ENCODE results near the gene ELF2.
"Not testable (repeated sequence)": the region's sequence is repeated elsewhere in the genome, so short reads cannot be mapped to it uniquely, and the experiment has no call there.

ELF2 gene

DNA sequence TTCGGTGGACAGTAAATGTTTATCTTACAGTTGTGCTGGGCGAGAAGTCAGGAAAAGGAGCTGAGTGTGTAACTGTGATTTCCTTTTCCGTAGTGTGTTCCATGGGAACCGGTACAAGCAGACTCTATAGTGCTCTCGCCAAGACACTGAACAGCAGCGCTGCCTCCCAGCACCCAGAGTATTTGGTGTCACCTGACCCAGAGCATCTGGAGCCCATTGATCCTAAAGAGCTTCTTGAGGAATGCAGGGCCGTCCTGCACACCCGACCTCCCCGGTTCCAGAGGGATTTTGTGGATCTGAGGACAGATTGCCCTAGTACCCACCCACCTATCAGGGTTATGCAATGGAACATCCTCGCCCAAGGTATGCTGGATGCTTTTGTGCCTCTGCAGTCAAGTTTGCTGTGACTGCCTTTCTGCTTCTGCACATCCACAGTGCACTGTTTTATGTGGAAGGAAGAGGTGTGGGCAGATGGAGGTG lies 134.0 kb downstream of the ELF2 start:
- Histone ChIP-seq H3K27me3 (ENCODE audit: control insufficient read depth, insufficient read depth, low read length) (no peaks in the 10 kb centered on the region), H3K4me3 (ENCODE audit: low read depth, low read length) (no peak overlapping the region), H3K9me3 (ENCODE audit: control insufficient read depth, insufficient read depth, low read depth, low read length) (no peaks in the 10 kb centered on the region), H3K9ac (ENCODE audit: low read length) (no peak overlapping the region), H3K4me1 (ENCODE audit: control insufficient read depth, insufficient read depth, low read length) (no peaks in the 10 kb centered on the region; the same call in 1 of the 2 replicates), H3K36me3 (ENCODE audit: control insufficient read depth, insufficient read depth, low read length) (peaks cover 57% of the 10 kb centered on the region), H3K27ac (ENCODE audit: low read depth, low read length) (no peak overlapping the region)

DNA sequence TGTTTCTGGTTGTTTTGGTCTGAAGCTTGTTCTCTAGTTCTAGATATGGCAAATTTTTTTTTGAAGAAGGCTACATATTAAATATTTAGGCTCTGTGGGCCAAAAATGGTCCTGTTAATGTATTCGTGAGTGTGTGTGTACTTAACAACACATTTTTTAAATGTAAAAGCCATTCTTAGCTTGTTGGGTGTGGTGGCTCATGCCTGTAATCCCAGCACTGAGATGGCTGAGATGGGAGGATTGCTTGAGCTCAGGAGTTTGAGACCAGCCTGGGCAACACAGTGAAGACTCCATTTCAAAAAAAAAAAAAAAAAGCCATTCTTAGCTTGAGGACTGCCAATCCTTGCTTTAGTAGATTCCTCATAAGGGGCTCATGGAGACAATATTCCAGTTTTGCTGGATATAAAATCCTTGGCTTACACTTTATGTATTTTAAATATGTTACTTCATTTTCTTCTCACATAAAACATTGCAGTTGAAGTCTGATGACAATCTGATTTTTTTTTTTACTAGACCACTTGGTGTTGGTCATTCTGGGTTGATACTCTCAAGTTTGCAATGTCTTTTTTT lies 138.1 kb downstream of the ELF2 start:
- Histone ChIP-seq H3K9me3 (ENCODE audit: control insufficient read depth, insufficient read depth, low read depth, low read length) (no peaks in the 10 kb centered on the region), H3K4me1 (ENCODE audit: control insufficient read depth, insufficient read depth, low read length) (no peaks in the 10 kb centered on the region; the same call in 1 of the 2 replicates), H3K4me3 (ENCODE audit: low read depth, low read length) (no peak overlapping the region), H3K9ac (ENCODE audit: low read length) (no peak overlapping the region), H3K27me3 (ENCODE audit: control insufficient read depth, insufficient read depth, low read length) (no peaks in the 10 kb centered on the region), H3K36me3 (ENCODE audit: control insufficient read depth, insufficient read depth, low read length) (peaks cover 47% of the 10 kb centered on the region), H3K27ac (ENCODE audit: low read depth, low read length) (no peak overlapping the region)

DNA sequence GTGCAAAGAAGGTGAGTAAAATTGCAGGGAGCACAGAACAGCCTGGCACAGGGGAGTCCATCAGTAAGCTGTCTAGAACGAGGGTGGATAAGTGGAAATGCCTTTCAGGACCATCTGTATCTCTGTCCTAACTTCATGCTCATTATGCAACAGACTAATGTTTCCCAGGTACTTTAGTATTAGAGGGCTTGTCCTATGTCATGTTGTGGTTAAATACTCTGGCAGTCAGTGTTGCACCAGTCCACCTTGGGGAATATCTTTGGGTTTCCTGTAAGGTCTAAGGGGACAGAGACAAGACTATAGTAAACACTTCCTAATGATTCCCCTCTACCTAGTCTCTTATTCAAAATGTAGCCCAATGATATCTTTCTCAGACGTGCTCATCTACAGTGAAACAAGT lies 140.1 kb downstream of the ELF2 start:
- H3K4me1 ChIP-seq (ENCODE audit: control insufficient read depth, insufficient read depth, low read length): no peaks in the 10 kb centered on the region; the same call in 1 of the 2 replicates
- no peak overlapping the region for H3K27ac ChIP-seq (ENCODE audit: low read depth, low read length)
- no peaks in the 10 kb centered on the region for H3K27me3 ChIP-seq (ENCODE audit: control insufficient read depth, insufficient read depth, low read length)
- no peak overlapping the region for H3K9ac ChIP-seq (ENCODE audit: low read length)
- peaks cover 37% of the 10 kb centered on the region for H3K36me3 ChIP-seq (ENCODE audit: control insufficient read depth, insufficient read depth, low read length)
- no peaks in the 10 kb centered on the region for H3K9me3 ChIP-seq (ENCODE audit: control insufficient read depth, insufficient read depth, low read depth, low read length)
- no peak overlapping the region for H3K4me3 ChIP-seq (ENCODE audit: low read depth, low read length)

DNA sequence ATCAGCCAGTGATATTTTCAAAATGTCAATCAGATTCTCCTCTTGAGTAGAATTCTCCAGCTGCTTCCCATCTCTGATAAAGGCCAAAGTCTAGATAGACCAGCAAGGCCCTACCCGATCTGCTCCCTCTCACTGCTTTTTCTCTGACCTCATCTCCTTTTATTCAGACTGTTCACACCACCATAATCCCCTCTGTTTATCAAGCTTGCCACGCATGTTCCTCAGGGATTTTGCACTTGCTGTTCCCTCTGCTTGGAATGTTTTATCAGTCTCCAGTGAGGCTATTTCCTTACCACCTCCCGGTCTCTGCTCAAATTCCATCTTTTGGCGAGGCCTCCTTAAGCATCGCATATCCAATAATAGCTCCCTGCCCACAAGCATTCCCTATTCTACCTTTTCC lies 141.4 kb downstream of the ELF2 start:
- Histone ChIP-seq H3K4me3 (ENCODE audit: low read depth, low read length) (no peak overlapping the region), H3K27ac (ENCODE audit: low read depth, low read length) (0 out of 2 replicates have a peak overlapping the region, but pooled peaks have one; percentile 2), H3K36me3 (ENCODE audit: control insufficient read depth, insufficient read depth, low read length) (peaks cover 32% of the 10 kb centered on the region), H3K9me3 (ENCODE audit: control insufficient read depth, insufficient read depth, low read depth, low read length) (no peaks in the 10 kb centered on the region), H3K4me1 (ENCODE audit: control insufficient read depth, insufficient read depth, low read length) (no peaks in the 10 kb centered on the region; the same call in 1 of the 2 replicates), H3K9ac (ENCODE audit: low read length) (no peak overlapping the region), H3K27me3 (ENCODE audit: control insufficient read depth, insufficient read depth, low read length) (no peaks in the 10 kb centered on the region)

DNA sequence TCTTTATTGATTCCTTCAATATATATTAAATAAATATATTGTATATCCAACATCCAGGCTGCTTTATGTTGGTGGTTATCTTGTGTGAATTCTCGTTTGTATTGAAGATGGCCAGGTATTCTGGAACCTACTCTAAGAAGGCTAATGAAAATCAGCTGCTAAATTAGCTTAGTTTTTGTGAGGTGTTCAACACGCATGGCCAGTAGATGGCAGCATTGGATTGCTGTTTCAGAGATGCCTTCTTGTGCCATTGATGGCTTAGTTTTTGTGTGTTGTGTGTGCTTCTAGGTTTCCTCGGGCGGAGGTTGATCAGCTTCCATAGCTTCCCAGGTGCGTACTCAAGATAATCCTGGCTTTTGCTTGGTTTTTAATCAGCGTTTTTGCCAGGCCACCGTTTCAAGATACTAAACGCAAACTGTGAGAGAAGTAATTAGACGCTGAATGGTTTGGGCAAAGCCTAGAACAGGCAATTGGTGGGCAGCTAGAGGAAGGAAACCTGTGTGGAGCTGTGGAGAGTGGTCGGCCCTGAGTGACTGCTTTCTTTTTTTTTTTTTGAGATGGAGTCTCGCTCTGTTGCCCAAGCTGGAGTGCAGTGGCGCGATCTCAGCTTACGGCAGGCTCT lies 146.3 kb downstream of the ELF2 start:
- no peaks in the 10 kb centered on the region for H3K9me3 ChIP-seq (ENCODE audit: control insufficient read depth, insufficient read depth, low read depth, low read length)
- no peak overlapping the region for H3K27ac ChIP-seq (ENCODE audit: low read depth, low read length)
- peaks cover 11% of the 10 kb centered on the region for H3K4me1 ChIP-seq (ENCODE audit: control insufficient read depth, insufficient read depth, low read length)
- H3K4me3 ChIP-seq (ENCODE audit: low read depth, low read length): no peak overlapping the region
- H3K36me3 ChIP-seq (ENCODE audit: control insufficient read depth, insufficient read depth, low read length): peaks cover 14% of the 10 kb centered on the region
- H3K9ac ChIP-seq (ENCODE audit: low read length): no peak overlapping the region
- H3K27me3 ChIP-seq (ENCODE audit: control insufficient read depth, insufficient read depth, low read length): no peaks in the 10 kb centered on the region

DNA sequence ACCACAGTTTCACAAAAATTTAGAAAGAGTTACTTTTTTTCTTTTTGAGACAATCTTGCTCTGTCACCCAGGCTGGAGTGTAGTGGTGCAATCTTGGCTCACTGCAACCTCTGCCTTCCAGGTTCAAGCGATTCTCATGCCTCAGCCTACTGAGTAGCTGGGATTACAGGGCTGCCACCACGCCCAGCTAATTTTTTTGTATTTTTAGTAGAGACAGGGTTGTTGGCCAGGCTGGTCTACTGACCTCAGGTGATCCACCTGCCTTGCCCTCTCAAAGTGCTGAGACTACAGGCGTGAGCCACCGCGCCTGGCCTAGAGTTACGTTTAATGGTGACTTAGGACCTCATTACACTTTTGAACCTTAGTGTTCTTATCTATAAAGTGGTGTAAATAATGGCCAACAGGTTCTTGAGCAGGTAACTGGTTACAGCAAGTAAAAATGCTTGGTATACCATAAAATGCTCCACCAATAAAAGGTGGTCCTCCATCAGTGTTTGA lies 147.1 kb downstream of the ELF2 start:
- H3K4me3 ChIP-seq (ENCODE audit: low read depth, low read length); H3K9me3 ChIP-seq (ENCODE audit: control insufficient read depth, insufficient read depth, low read depth, low read length); H3K27me3 ChIP-seq (ENCODE audit: control insufficient read depth, insufficient read depth, low read length); H3K9ac ChIP-seq (ENCODE audit: low read length); H3K27ac ChIP-seq (ENCODE audit: low read depth, low read length): not testable (repeated sequence)
- H3K36me3 ChIP-seq (ENCODE audit: control insufficient read depth, insufficient read depth, low read length): peaks cover 11% of the 10 kb centered on the region
- peaks cover 11% of the 10 kb centered on the region for H3K4me1 ChIP-seq (ENCODE audit: control insufficient read depth, insufficient read depth, low read length)

DNA sequence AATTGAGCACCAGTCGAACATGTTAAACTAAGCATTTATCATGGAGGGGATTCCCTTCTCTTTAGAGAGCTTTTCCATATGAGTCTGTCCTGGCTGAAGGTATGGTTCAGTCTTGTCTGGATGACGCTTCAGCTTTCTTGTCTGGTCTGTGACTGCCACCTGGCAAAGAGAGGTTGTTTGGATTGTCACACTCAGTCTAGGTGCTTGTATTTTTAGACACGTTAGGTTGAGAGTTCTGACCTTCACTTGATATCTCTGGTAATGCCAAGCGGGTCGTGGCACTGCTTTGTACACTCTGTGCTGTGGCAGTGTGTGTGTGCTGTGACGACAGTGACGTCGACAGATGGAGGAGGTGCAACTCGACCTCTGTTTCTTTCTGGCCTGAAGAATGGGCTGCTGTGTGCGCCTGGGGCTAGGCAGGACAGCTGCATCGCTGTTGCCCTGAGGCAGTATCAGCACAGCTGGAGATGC lies 148.8 kb downstream of the ELF2 start:
- Histone ChIP-seq H3K9ac (ENCODE audit: low read length) (no peak overlapping the region), H3K9me3 (ENCODE audit: control insufficient read depth, insufficient read depth, low read depth, low read length) (no peaks in the 10 kb centered on the region), H3K36me3 (ENCODE audit: control insufficient read depth, insufficient read depth, low read length) (peaks cover 10% of the 10 kb centered on the region), H3K4me3 (ENCODE audit: low read depth, low read length) (no peak overlapping the region), H3K27me3 (ENCODE audit: control insufficient read depth, insufficient read depth, low read length) (no peaks in the 10 kb centered on the region), H3K4me1 (ENCODE audit: control insufficient read depth, insufficient read depth, low read length) (peaks cover 21% of the 10 kb centered on the region), H3K27ac (ENCODE audit: low read depth, low read length) (no peak overlapping the region)

DNA sequence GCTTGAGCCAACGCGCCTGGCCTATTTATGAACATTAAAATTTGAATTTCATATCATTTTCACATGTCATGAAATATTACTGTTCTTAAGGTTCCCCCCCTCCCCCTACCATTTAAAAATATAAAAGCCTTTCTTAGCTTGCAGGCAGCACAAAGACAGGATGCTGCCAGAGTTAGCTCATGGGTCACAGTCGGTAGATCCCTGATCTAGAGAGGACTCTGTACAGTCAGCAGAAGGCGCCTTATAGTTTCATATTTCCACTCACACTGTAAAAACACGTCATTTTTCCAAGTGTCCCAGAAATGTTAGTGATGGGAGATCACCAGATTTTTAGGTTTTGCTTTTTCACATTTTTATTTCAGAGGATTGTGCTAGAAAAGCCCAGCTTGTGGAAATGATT lies 149.2 kb downstream of the ELF2 start:
- Histone ChIP-seq H3K4me1 (ENCODE audit: control insufficient read depth, insufficient read depth, low read length) (peaks cover 21% of the 10 kb centered on the region), H3K27ac (ENCODE audit: low read depth, low read length) (no peak overlapping the region), H3K9me3 (ENCODE audit: control insufficient read depth, insufficient read depth, low read depth, low read length) (no peaks in the 10 kb centered on the region), H3K27me3 (ENCODE audit: control insufficient read depth, insufficient read depth, low read length) (no peaks in the 10 kb centered on the region), H3K4me3 (ENCODE audit: low read depth, low read length) (no peak overlapping the region), H3K9ac (ENCODE audit: low read length) (no peak overlapping the region), H3K36me3 (ENCODE audit: control insufficient read depth, insufficient read depth, low read length) (peaks cover 14% of the 10 kb centered on the region)

DNA sequence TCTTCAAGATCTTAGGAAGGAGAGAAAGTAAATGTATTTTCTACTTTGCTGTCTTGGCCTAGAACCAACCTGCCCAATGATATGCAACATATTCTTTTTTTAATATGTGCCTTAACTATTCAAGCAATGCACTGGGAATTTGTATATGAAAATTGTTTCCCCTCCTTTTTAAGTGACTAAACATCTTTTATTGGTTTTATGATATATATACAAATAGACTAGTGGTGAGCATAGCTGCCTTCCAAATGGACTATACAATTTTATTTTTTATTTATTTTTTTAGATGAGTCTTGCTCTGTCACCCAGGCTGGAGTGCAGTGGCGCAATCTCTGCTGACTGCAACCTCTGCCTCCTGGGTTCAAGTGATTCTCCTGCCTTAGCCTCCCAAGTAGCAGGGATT lies 151.2 kb downstream of the ELF2 start:
- Histone ChIP-seq H3K27me3 (ENCODE audit: control insufficient read depth, insufficient read depth, low read length) (no peaks in the 10 kb centered on the region), H3K27ac (ENCODE audit: low read depth, low read length) (no peak overlapping the region), H3K4me3 (ENCODE audit: low read depth, low read length) (no peak overlapping the region), H3K9ac (ENCODE audit: low read length) (no peak overlapping the region), H3K4me1 (ENCODE audit: control insufficient read depth, insufficient read depth, low read length) (peaks cover 31% of the 10 kb centered on the region), H3K9me3 (ENCODE audit: control insufficient read depth, insufficient read depth, low read depth, low read length) (no peaks in the 10 kb centered on the region), H3K36me3 (ENCODE audit: control insufficient read depth, insufficient read depth, low read length) (peaks cover 16% of the 10 kb centered on the region)

DNA sequence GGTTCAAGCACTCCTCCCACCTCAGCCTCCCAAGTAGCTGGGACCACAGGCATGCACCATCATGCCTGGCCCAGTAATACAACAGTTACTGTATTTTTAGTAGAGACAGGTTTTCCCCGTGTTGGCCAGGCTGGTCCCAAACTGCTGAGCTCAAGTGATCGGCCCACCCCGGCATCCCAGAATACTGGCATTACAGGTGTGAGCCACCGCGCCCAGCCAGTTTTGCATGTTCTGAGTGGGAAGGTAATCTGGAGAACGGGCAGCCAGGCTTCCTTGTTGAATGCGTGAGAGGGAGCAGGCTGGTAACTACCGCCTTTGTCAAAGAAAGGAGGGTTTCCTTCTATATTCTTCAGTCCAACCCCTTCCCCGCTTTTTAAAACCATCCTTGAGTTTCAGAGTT lies 152.3 kb downstream of the ELF2 start:
- Histone ChIP-seq H3K9me3 (ENCODE audit: control insufficient read depth, insufficient read depth, low read depth, low read length) (no peaks in the 10 kb centered on the region), H3K4me3 (ENCODE audit: low read depth, low read length) (no peak overlapping the region), H3K36me3 (ENCODE audit: control insufficient read depth, insufficient read depth, low read length) (peaks cover 18% of the 10 kb centered on the region), H3K9ac (ENCODE audit: low read length) (no peak overlapping the region), H3K27me3 (ENCODE audit: control insufficient read depth, insufficient read depth, low read length) (no peaks in the 10 kb centered on the region), H3K4me1 (ENCODE audit: control insufficient read depth, insufficient read depth, low read length) (peaks cover 39% of the 10 kb centered on the region), H3K27ac (ENCODE audit: low read depth, low read length) (peak overlapping the region; percentile 36; the same call in 1 of the 2 replicates)

DNA sequence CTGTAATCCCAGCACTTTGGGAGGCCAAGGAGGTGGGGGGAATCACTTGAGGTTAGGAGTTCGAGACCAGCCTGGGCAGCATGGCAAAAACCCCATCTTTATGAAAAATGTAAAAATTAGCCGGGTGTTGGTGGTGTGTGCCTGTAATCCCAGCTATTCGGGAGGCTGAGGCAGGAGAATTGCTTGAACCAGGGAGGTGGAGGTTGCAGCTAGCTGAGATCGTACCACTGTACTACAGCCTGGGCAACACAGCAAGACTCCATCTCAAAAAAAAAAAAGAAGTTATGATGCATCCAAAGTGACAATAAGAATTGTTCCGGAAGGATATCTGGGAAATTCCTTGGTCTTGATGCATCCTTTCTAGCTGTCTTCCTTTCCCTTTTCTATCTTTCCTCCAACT lies 154.2 kb downstream of the ELF2 start:
- H3K4me3 ChIP-seq (ENCODE audit: low read depth, low read length): no peak overlapping the region
- no peaks in the 10 kb centered on the region for H3K9me3 ChIP-seq (ENCODE audit: control insufficient read depth, insufficient read depth, low read depth, low read length)
- no peak overlapping the region for H3K9ac ChIP-seq (ENCODE audit: low read length)
- H3K27me3 ChIP-seq (ENCODE audit: control insufficient read depth, insufficient read depth, low read length): no peaks in the 10 kb centered on the region
- peaks cover 48% of the 10 kb centered on the region for H3K4me1 ChIP-seq (ENCODE audit: control insufficient read depth, insufficient read depth, low read length)
- peaks cover 17% of the 10 kb centered on the region for H3K36me3 ChIP-seq (ENCODE audit: control insufficient read depth, insufficient read depth, low read length)
- no peak overlapping the region for H3K27ac ChIP-seq (ENCODE audit: low read depth, low read length)

Measured in HUES6 (cell line).